Karpas-422 (cell line): Measurements from ENCODE around the gene TMEM213. TPM values are rescaled to one million over a fixed set of nuclear protein-coding genes. Genes with fewer than 3 reads are reported as not detected.

Experiments
- DNase-seq: peaks from one replicate; pipeline ENCODE4 v3.0.0-alpha.2; 2015
- H2AFZ ChIP-seq: fragments of 200-600 bp; sonication (generic); 2 replicates; pipeline ENCODE4 v1.6.1; 2014; ENCODE audit warnings: antibody characterized with exemption, low read length, mixed read lengths
- H3K27ac ChIP-seq: fragments of 200-600 bp; sonication (generic); 2 replicates; pipeline ENCODE4 v1.5.1; 2014; ENCODE audit warnings: mild to moderate bottlenecking, low read length, moderate library complexity
- H3K27me3 ChIP-seq: fragments of 200-600 bp; sonication (generic); 2 replicates; pipeline ENCODE4 v1.6.1; 2014; ENCODE audit warnings: low read length, mixed read lengths
- H3K36me3 ChIP-seq: fragments of 200-600 bp; sonication (generic); 2 replicates; pipeline ENCODE4 v1.6.1; 2014; ENCODE audit warnings: low read length, mixed read lengths; ENCODE audit not compliant: insufficient read depth
- H3K4me1 ChIP-seq: fragments of 200-600 bp; sonication (generic); 2 replicates; pipeline ENCODE4 v1.6.1; 2014; ENCODE audit warnings: mild to moderate bottlenecking, low read length, mixed read lengths
- H3K4me2 ChIP-seq: fragments of 200-600 bp; sonication (generic); 2 replicates; pipeline ENCODE4 v1.6.1; 2014; ENCODE audit warnings: low read length, low read depth, mild to moderate bottlenecking; ENCODE audit not compliant: poor library complexity, severe bottlenecking
- H3K4me3 ChIP-seq: fragments of 200-600 bp; sonication (generic); 2 replicates; pipeline ENCODE4 v1.5.1; 2014; ENCODE audit warnings: mild to moderate bottlenecking, antibody characterized with exemption, low read length, mixed read lengths
- H3K79me2 ChIP-seq: fragments of 200-600 bp; sonication (generic); 2 replicates; pipeline ENCODE4 v1.6.1; 2014; ENCODE audit warnings: mild to moderate bottlenecking, low read length, mixed read lengths
- H3K9ac ChIP-seq: fragments of 200-600 bp; sonication (generic); 2 replicates; pipeline ENCODE4 v1.6.0; 2014; ENCODE audit warnings: low read length
- H3K9me2 ChIP-seq: fragments of 200-600 bp; sonication (generic), shearing (Covaris generic); replicated peaks from 2 replicates; pipeline ENCODE4 v1.6.0; 2014; ENCODE audit warnings: mild to moderate bottlenecking, low read length, moderate library complexity; ENCODE audit not compliant: insufficient read depth
- H3K9me3 ChIP-seq: fragments of 300-700, 200-600 bp; sonication (generic); 2 replicates; pipeline ENCODE4 v1.6.1; 2014; ENCODE audit warnings: low read length, mixed read lengths
- H4K20me1 ChIP-seq: fragments of 200-600 bp; sonication (generic); 2 replicates; pipeline ENCODE4 v1.6.1; 2014; ENCODE audit warnings: mild to moderate bottlenecking, antibody characterized with exemption, low read length, low read depth; ENCODE audit not compliant: insufficient read depth
- total RNA-seq: library from RNA; depleted of rRNA; stranded (reverse); fragments of >200 nt; shearing (Covaris generic); gene quantifications from 2 replicates; pipeline ENCODE4 v1.2.3, GENCODE V29; 2014; ENCODE audit warnings: low replicate concordance

TMEM213 gene
- total RNA-seq, 1 experiment from 2014 or later: not detected

GRCh38 chr7:138837627-138838026 is 39.8 kb downstream of the TMEM213 start:
- no peaks in the 10 kb centered on the region for H3K9me2 ChIP-seq

DNA sequence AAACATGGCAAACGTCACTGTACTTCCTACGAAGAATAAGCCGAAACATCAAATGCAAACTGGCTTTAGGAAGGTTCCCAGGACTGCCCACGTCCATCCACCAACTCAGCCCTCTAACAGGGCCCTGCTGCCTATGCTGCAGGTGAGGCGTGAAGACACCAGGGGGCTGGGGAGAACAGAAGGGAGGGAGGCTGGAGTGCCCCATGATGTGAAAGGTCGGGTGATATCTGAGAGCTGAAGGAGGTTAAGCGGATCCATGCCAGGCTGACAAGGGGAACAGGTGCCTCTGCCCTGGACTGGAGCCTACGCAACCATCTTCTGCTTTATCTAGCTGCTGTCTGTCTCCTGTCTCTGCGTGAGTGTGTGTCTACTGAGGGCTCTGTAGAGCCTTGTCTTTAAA is 40.4 kb downstream of the TMEM213 start:
- Histone ChIP-seq H3K4me2 (no peak overlapping the region), H3K9me2 (no peaks in the 10 kb centered on the region), H2AFZ (no peak overlapping the region), H3K27me3 (no peaks in the 10 kb centered on the region; the same call in 1 of the 2 replicates), H3K9ac (no peak overlapping the region), H3K36me3 (no peaks in the 10 kb centered on the region), H3K9me3 (no peaks in the 10 kb centered on the region), H3K27ac (no peak overlapping the region), H4K20me1 (no peaks in the 10 kb centered on the region), H3K4me1 (no peaks in the 10 kb centered on the region), H3K79me2 (no peaks in the 10 kb centered on the region), H3K4me3 (no peak overlapping the region)
- no peak for DNase-seq

More at GRCh38 chr7:138837627-138838026, 39.8 kb downstream of the TMEM213 start:
- no peaks in the 10 kb centered on the region for H3K36me3 ChIP-seq
- H3K27ac ChIP-seq: no peak overlapping the region
- no peaks in the 10 kb centered on the region for H3K9me3 ChIP-seq
- no peaks in the 10 kb centered on the region for H3K79me2 ChIP-seq
- no peak overlapping the region for H3K4me2 ChIP-seq
- no peak overlapping the region for H2AFZ ChIP-seq
- H4K20me1 ChIP-seq: no peaks in the 10 kb centered on the region
- H3K4me3 ChIP-seq: no peak overlapping the region
- no peak overlapping the region for H3K9ac ChIP-seq
- no peaks in the 10 kb centered on the region for H3K4me1 ChIP-seq
- H3K27me3 ChIP-seq: no peaks in the 10 kb centered on the region
- DNase-seq: no peak

DNA sequence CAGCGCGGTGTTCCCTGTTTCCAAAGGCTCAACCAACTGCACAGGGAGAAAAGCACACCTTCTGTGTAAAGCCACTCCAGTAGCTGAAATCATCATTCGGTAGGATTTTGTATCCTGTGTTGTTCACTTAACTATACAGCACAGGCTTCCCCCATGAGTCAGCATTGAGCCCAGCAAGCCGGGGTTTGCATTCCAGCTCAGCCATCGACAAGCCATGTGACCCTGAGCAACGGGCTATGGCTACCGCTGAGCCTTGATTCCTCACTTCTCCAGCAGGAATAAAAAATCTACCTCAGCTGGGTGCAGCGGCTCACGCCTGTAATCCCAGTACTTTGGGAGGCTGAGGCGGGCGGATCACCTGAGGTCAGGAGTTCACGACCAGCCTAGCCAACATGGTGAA is 44.3 kb downstream of the TMEM213 start:
- Histone ChIP-seq H3K9ac (no peak overlapping the region), H3K9me2 (no peaks in the 10 kb centered on the region), H3K36me3 (no peaks in the 10 kb centered on the region), H2AFZ (no peak overlapping the region), H3K4me3 (no peak overlapping the region), H4K20me1 (no peaks in the 10 kb centered on the region), H3K79me2 (no peaks in the 10 kb centered on the region), H3K27ac (no peak overlapping the region), H3K4me1 (no peaks in the 10 kb centered on the region), H3K4me2 (no peak overlapping the region), H3K9me3 (no peaks in the 10 kb centered on the region), H3K27me3 (no peaks in the 10 kb centered on the region; the same call in 1 of the 2 replicates)
- DNase-seq: no peak

DNA sequence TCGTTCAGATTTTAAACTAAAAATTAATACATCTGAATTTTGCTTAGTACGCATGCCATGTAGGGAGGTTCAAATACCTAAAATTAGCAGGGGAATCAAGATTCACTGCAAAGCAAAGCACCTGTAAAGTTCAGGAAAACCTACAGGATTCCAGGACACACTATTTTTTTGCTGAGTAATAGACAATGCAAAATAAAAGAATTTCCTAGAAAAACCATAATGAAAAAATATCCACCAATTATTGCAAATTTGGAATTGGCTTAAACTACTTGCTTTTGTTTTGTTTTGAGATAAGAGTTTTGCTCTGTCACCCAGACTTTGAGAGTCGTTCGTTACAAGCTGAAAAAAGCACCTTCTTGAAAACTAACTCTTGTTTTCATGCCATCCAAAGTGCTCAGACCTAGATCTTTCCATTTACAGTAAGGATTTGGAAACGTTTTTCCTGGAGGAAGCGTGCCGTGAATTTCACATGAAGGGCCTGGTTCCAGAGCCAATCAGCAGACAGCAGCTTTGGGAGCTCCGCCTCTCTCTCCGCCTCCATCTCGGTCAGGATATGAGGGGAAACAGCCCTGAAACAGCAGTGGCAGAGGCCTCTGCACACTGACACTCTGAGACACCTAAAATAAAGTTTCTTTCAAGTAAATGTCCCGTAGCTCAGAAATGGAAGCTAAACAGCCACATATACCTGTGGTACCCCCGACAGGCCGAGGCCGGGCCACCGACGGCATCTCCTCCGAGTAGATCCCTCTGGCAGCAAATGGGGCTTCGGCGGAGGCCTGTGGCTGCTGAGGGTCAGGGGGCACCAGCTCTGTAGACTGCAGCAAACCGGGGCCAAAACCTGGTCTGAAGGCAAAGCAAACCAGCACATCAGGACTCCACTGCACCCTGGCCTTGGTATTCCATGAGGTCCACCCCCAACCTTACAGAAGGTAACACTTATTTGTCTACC is 46.1 kb downstream of the TMEM213 start:
- H3K9ac ChIP-seq: no peak overlapping the region
- no peak overlapping the region for H3K4me2 ChIP-seq
- no peaks in the 10 kb centered on the region; the same call in 1 of the 2 replicates for H3K27me3 ChIP-seq
- no peak overlapping the region for H3K27ac ChIP-seq
- H3K36me3 ChIP-seq: no peaks in the 10 kb centered on the region
- no peaks in the 10 kb centered on the region for H4K20me1 ChIP-seq
- H3K4me1 ChIP-seq: no peaks in the 10 kb centered on the region
- DNase-seq: peak; percentile 47
- H3K4me3 ChIP-seq: no peak overlapping the region
- no peaks in the 10 kb centered on the region for H3K9me2 ChIP-seq
- no peak overlapping the region for H2AFZ ChIP-seq
- no peaks in the 10 kb centered on the region for H3K9me3 ChIP-seq
- no peaks in the 10 kb centered on the region for H3K79me2 ChIP-seq

DNA sequence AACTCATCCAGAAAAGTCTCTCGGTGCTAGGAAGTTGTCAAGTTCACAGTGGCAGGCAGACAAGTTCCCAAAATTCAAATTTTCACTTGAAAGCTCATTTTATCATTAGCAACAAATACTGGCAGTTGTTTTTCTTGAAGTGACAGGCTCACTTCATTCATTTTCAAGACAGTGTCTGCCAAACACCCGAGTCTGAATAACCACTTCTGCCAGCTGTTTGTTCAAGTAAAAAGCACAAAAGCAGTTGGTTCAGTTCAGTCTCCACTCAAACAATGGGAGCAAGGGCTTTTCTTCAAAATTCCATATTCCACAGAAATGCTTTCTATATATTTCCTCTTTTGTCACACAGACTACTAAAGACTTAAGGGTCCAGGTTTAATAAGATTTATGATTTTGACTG is 47.9 kb downstream of the TMEM213 start:
- Histone ChIP-seq H3K9me2 (no peaks in the 10 kb centered on the region), H3K4me3 (no peak overlapping the region), H3K36me3 (no peaks in the 10 kb centered on the region), H3K4me2 (no peak overlapping the region), H3K79me2 (no peaks in the 10 kb centered on the region), H3K9ac (no peak overlapping the region), H2AFZ (no peak overlapping the region), H3K27ac (no peak overlapping the region), H3K27me3 (no peaks in the 10 kb centered on the region; the same call in 1 of the 2 replicates), H4K20me1 (no peaks in the 10 kb centered on the region), H3K9me3 (no peaks in the 10 kb centered on the region), H3K4me1 (no peaks in the 10 kb centered on the region)
- DNase-seq: no peak

- Histone ChIP-seq H3K4me3 (no peak overlapping the region), H3K79me2 (no peaks in the 10 kb centered on the region), H3K9me2 (no peaks in the 10 kb centered on the region), H3K27ac (no peak overlapping the region), H3K4me1 (no peaks in the 10 kb centered on the region), H3K9ac (no peak overlapping the region), H3K27me3 (no peaks in the 10 kb centered on the region), H3K9me3 (no peaks in the 10 kb centered on the region), H3K36me3 (no peaks in the 10 kb centered on the region), H4K20me1 (no peaks in the 10 kb centered on the region), H3K4me2 (no peak overlapping the region), H2AFZ (no peak overlapping the region)
- no peak for DNase-seq
Observed at GRCh38 chr7:138848056-138848980, 50.5 kb downstream of the TMEM213 start.

GRCh38 chr7:138849701-138850100 is 51.9 kb downstream of the TMEM213 start:
- no peak overlapping the region for H3K4me2 ChIP-seq
- no peaks in the 10 kb centered on the region for H4K20me1 ChIP-seq
- no peak overlapping the region for H3K9ac ChIP-seq
- H3K9me3 ChIP-seq: no peaks in the 10 kb centered on the region
- H3K9me2 ChIP-seq: no peaks in the 10 kb centered on the region
- H3K4me3 ChIP-seq: no peak overlapping the region
- no peak overlapping the region for H3K27ac ChIP-seq
- no peak for DNase-seq
- no peak overlapping the region for H2AFZ ChIP-seq
- H3K27me3 ChIP-seq: no peaks in the 10 kb centered on the region
- no peaks in the 10 kb centered on the region for H3K4me1 ChIP-seq
- H3K79me2 ChIP-seq: no peaks in the 10 kb centered on the region
- H3K36me3 ChIP-seq: no peaks in the 10 kb centered on the region

DNA sequence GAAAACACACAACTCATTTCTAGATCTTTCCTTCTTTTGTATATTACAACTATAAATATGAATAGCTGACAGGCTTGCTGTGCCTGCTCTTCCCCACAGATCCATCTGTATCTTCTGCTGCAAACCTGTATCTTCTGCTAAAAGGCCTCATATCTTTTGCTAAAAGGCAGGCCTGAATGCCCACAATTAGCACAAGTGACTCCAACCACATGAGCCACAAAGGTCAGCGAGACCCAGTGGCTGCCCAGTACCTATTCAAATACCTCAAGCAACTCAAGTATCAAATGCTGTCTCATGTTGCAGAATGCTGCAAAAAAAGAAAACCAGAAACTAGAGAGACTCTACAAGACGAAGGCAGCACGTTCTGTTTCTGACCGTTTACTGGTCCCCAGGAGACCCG is 54.7 kb downstream of the TMEM213 start:
- Histone ChIP-seq H3K27me3 (no peaks in the 10 kb centered on the region), H3K4me1 (no peaks in the 10 kb centered on the region), H3K27ac (no peak overlapping the region), H3K4me2 (no peak overlapping the region), H3K4me3 (no peak overlapping the region), H3K36me3 (no peaks in the 10 kb centered on the region), H3K79me2 (no peaks in the 10 kb centered on the region), H4K20me1 (no peaks in the 10 kb centered on the region), H3K9ac (no peak overlapping the region), H2AFZ (no peak overlapping the region), H3K9me3 (no peaks in the 10 kb centered on the region), H3K9me2 (no peaks in the 10 kb centered on the region)
- DNase-seq: no peak
